Stimulated activated memory B cell treated with anti-CD40 and anti-IgM and Interleukin-4, amounts not matched to agents 10 μg/mL and 1 μg/mL and 100 μg/mL, for 72 hours (primary cell): ENCODE results near the gene LHPP.

Experiments
- ATAC-seq: fragments of 150-1000 bp; cut with Tn5 transposase; 2 replicates; pipeline ENCODE4 v1.10.0; 2021
- H3K27ac Mint-ChIP-seq: one replicate; pipeline ENCODE4 v1.8.0; 2022; ENCODE audit warnings: mild to moderate bottlenecking, mixed read lengths
- H3K27me3 Mint-ChIP-seq: one replicate; pipeline ENCODE4 v1.8.0; 2022; ENCODE audit warnings: mixed read lengths
- H3K36me3 Mint-ChIP-seq: one replicate; pipeline ENCODE4 v1.8.0; 2022; ENCODE audit warnings: mixed read lengths
- H3K4me1 Mint-ChIP-seq: one replicate; pipeline ENCODE4 v1.8.0; 2022; ENCODE audit warnings: mixed read lengths
- H3K4me3 Mint-ChIP-seq: one replicate; pipeline ENCODE4 v1.8.0; 2022; ENCODE audit warnings: mild to moderate bottlenecking, moderate library complexity, mixed read lengths
- H3K9me3 Mint-ChIP-seq: one replicate; pipeline ENCODE4 v1.8.0; 2022; ENCODE audit warnings: mixed read lengths

Gene LHPP

GRCh38 chr10:124640538-124641231 lies 179.1 kb downstream of the LHPP start:
- H3K9me3 Mint-ChIP-seq = no peaks in the 10 kb centered on the region
- peak; percentile 78 for ATAC-seq
- peaks cover 11% of the 10 kb centered on the region for H3K36me3 Mint-ChIP-seq
- H3K4me3 Mint-ChIP-seq = peak overlapping the region; percentile 78
- H3K4me1 Mint-ChIP-seq = peaks cover 99% of the 10 kb centered on the region
- peak overlapping the region; percentile 99 for H3K27ac Mint-ChIP-seq
- H3K27me3 Mint-ChIP-seq = no peaks in the 10 kb centered on the region

- Mint-ChIP-seq H3K4me1 (peaks cover 99% of the 10 kb centered on the region), H3K36me3 (peaks cover 15% of the 10 kb centered on the region), H3K4me3 (peak overlapping the region; percentile 78), H3K27ac (peak overlapping the region; percentile 99), H3K27me3 (no peaks in the 10 kb centered on the region), H3K9me3 (no peaks in the 10 kb centered on the region)
- peak; percentile 90 for ATAC-seq
Observed at GRCh38 chr10:124641282-124642087, 179.9 kb downstream of the LHPP start.

- H3K4me1 Mint-ChIP-seq = peaks cover 99% of the 10 kb centered on the region
- no peaks in the 10 kb centered on the region for H3K27me3 Mint-ChIP-seq
- peaks cover 19% of the 10 kb centered on the region for H3K36me3 Mint-ChIP-seq
- peak overlapping the region; percentile 99 for H3K27ac Mint-ChIP-seq
- no peaks in the 10 kb centered on the region for H3K9me3 Mint-ChIP-seq
- H3K4me3 Mint-ChIP-seq = peak overlapping the region; percentile 78
- ATAC-seq = no peak
Observed at GRCh38 chr10:124642088-124642710, 180.6 kb downstream of the LHPP start.

GRCh38 chr10:124643330-124644009 lies 181.8 kb downstream of the LHPP start:
- Mint-ChIP-seq H3K4me1 (peaks cover 99% of the 10 kb centered on the region), H3K9me3 (no peaks in the 10 kb centered on the region), H3K4me3 (no peak overlapping the region), H3K27ac (peak overlapping the region; percentile 99), H3K36me3 (peaks cover 26% of the 10 kb centered on the region), H3K27me3 (no peaks in the 10 kb centered on the region)
- ATAC-seq = no peak

- Mint-ChIP-seq H3K9me3 (no peaks in the 10 kb centered on the region), H3K27me3 (no peaks in the 10 kb centered on the region), H3K27ac (peak overlapping the region; percentile 99), H3K36me3 (peaks cover 26% of the 10 kb centered on the region), H3K4me3 (no peak overlapping the region), H3K4me1 (peaks cover 99% of the 10 kb centered on the region)
- ATAC-seq = no peak
Observed at GRCh38 chr10:124644236-124644635, 182.6 kb downstream of the LHPP start.

- no peak for ATAC-seq
- no peak overlapping the region for H3K4me3 Mint-ChIP-seq
- H3K27ac Mint-ChIP-seq = peak overlapping the region; percentile 99
- no peaks in the 10 kb centered on the region for H3K9me3 Mint-ChIP-seq
- H3K36me3 Mint-ChIP-seq = peaks cover 31% of the 10 kb centered on the region
- H3K27me3 Mint-ChIP-seq = no peaks in the 10 kb centered on the region
- peaks cover 99% of the 10 kb centered on the region for H3K4me1 Mint-ChIP-seq
Observed at GRCh38 chr10:124644771-124645415, 183.3 kb downstream of the LHPP start.

GRCh38 chr10:124645467-124646095 lies 184.0 kb downstream of the LHPP start:
- Mint-ChIP-seq H3K4me1 (peaks cover 99% of the 10 kb centered on the region), H3K36me3 (peaks cover 33% of the 10 kb centered on the region), H3K27ac (peak overlapping the region; percentile 99), H3K4me3 (no peak overlapping the region), H3K9me3 (no peaks in the 10 kb centered on the region), H3K27me3 (no peaks in the 10 kb centered on the region)
- ATAC-seq = no peak

GRCh38 chr10:124646483-124647352 lies 185.1 kb downstream of the LHPP start:
- H3K36me3 Mint-ChIP-seq = peaks cover 36% of the 10 kb centered on the region
- H3K27ac Mint-ChIP-seq = peak overlapping the region; percentile 99
- H3K27me3 Mint-ChIP-seq = no peaks in the 10 kb centered on the region
- H3K4me1 Mint-ChIP-seq = peaks cover 99% of the 10 kb centered on the region
- H3K4me3 Mint-ChIP-seq = no peak overlapping the region
- H3K9me3 Mint-ChIP-seq = no peaks in the 10 kb centered on the region
- ATAC-seq = no peak

GRCh38 chr10:124647421-124648130 lies 186.0 kb downstream of the LHPP start:
- Mint-ChIP-seq H3K27ac (peak overlapping the region; percentile 99), H3K36me3 (peaks cover 34% of the 10 kb centered on the region), H3K27me3 (no peaks in the 10 kb centered on the region), H3K4me1 (peaks cover 99% of the 10 kb centered on the region), H3K9me3 (no peaks in the 10 kb centered on the region), H3K4me3 (peak overlapping the region; percentile 55)
- ATAC-seq = peak; percentile 84

GRCh38 chr10:124648131-124648475 lies 186.5 kb downstream of the LHPP start:
- Mint-ChIP-seq H3K36me3 (peaks cover 29% of the 10 kb centered on the region), H3K4me1 (peaks cover 99% of the 10 kb centered on the region), H3K27ac (peak overlapping the region; percentile 99), H3K27me3 (no peaks in the 10 kb centered on the region), H3K4me3 (peak overlapping the region; percentile 55), H3K9me3 (no peaks in the 10 kb centered on the region)
- no peak for ATAC-seq

- Mint-ChIP-seq H3K36me3 (peaks cover 26% of the 10 kb centered on the region), H3K4me3 (peak overlapping the region; percentile 36), H3K27me3 (no peaks in the 10 kb centered on the region), H3K9me3 (no peaks in the 10 kb centered on the region), H3K27ac (peak overlapping the region; percentile 99), H3K4me1 (peaks cover 98% of the 10 kb centered on the region)
- no peak for ATAC-seq
Observed at GRCh38 chr10:124648738-124649137, 187.1 kb downstream of the LHPP start.

- Mint-ChIP-seq H3K27me3 (no peaks in the 10 kb centered on the region), H3K4me3 (no peak overlapping the region), H3K9me3 (no peaks in the 10 kb centered on the region), H3K36me3 (peaks cover 26% of the 10 kb centered on the region), H3K4me1 (peaks cover 95% of the 10 kb centered on the region), H3K27ac (peak overlapping the region; percentile 99)
- ATAC-seq = no peak
Observed at GRCh38 chr10:124649214-124649613, 187.6 kb downstream of the LHPP start.

GRCh38 chr10:124650263-124650662 lies 188.6 kb downstream of the LHPP start:
- Mint-ChIP-seq H3K4me3 (no peak overlapping the region), H3K27ac (peak overlapping the region; percentile 99), H3K9me3 (no peaks in the 10 kb centered on the region), H3K4me1 (peaks cover 95% of the 10 kb centered on the region), H3K27me3 (no peaks in the 10 kb centered on the region), H3K36me3 (peaks cover 26% of the 10 kb centered on the region)
- ATAC-seq = no peak
